GM19468 (cell line): ENCODE measurements around the gene FXYD7.
"Not testable (repeated sequence)": the region's sequence is repeated elsewhere in the genome, so short reads cannot be mapped to it uniquely, and the experiment has no call there.

Source experiments
- ATAC-seq: cut with Tn5 transposase; IDR thresholded peaks from one replicate; pipeline ENCODE4 v1.9.1; 2021; ENCODE audit warnings: mild to moderate bottlenecking, moderate library complexity, moderate number of reproducible peaks; ENCODE audit not compliant: unreplicated experiment; ENCODE audit errors: extremely low read depth

The FXYD7 gene

DNA sequence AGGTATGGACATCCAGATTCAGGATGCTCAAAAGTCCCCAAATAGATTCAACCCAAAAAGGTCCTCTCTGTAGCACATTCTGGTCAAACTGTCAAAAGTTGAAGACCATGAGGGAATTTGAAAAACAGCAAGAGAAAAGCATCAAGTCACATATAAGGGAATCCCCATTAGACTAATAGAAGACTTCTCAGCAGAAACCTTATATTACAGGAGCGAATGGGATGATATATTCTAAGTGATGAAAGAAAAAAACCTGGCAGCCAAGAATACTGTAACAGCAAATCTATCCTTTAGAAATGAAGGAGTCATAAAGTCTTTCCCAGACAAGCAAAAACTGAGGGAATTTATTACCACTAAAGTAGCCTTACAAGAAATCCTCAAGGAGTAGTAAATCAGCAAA is 41.2 kb downstream of the FXYD7 start:
- no peak for ATAC-seq

DNA sequence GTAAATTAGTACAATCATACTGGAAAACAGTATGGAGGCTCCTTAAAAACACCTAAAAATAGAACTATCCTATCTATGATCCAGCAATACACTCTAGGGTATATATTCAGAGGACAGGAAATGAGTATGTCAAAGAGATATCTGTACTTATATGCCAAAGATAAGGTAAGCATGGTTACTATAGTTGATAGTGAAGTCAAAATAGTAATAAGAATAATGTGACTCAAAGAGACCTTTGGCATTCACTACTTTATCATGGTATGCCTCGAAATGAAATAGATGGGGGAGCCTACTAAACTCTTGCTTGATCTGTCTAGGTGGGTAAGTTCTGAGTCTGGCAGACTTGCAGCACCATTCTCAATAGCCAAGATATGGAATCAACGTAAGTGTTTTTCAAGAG is 41.8 kb downstream of the FXYD7 start:
- no peak for ATAC-seq

DNA sequence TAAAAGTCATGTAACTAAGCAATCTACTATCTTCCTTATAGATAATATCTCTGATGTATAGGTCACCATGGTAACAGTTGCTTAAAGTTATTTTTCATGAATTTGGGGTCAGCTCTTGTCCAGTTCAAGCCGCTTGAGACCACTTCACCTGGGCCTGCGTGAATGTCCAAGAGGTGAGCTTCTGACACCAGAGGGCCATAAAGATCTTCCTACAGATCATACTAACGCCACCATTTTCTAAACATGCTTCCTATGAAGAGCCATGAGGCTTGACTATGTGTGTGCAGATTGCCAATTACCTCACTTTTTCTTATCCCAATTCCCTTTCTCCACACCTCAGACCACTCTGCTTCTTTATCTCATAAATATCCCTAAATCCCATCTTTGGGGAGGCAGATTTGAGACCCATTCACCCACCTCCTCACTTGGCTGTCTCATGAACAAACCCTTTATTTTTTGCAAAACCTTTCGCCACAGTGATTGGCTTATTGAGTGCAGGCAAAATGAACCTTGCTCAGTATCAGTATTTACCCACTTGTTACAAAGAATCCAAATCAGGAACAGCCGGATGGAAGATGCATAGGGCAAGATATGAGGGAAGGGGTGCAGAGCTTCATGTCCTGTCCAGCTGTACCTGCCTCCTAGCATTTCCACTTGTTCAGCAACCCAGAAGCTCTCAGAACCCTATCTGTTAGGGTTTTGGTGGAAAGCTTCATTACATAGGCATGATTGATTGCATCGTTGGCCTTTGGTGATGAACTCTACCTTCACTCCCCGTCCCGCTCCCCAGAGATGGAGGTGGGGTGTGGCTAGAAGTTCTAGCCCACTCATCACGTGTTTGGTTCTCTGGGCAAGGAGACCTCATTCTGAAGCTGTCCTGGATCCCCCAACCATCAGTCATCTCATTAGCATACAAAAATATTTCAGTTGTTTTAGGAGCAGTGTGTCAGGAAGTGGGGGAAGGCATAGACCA is 51.2 kb downstream of the FXYD7 start:
- no peak for ATAC-seq

DNA sequence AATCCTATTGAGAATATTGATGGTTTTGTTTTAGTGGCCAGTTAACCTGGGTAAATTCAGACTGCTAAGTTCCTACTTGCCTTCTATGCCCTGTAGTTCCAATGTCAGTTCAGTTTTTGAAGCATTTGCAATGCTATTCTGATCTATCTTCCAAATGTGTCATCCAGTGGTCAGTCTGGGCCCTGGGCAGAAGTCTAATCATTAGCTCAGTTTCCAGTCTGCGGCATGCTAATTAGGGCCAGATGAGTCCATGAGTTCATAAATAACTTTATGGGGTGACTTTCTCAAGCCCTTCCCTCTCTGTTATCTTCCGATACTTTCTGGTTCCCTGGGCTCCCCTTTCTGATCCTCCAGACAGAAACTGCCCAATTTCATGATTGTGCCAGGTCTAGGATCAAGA is 52.8 kb downstream of the FXYD7 start:
- ATAC-seq: no peak

DNA sequence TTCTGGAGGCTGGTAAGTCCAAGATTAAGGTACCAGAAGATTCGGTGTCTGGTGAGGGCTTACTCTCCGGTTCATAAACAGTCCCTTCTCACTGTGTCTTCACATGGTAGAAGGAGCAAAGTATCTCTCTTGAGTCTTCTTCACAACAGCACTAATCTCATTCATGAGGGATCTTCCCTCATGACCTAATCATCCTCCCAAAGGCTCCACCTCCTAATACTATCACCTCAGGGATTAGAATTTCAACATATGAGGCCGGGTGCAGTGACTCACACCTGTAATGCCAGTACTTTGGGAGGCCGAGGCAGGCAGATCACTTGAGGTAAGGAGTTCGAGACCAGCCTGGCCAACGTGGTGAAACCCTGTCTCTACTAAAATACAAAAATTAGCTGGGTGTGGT is 53.8 kb downstream of the FXYD7 start:
- not testable (repeated sequence) for ATAC-seq

GRCh38 chr19:35199481-35199880 is 56.4 kb downstream of the FXYD7 start:
- ATAC-seq: no peak

- no peak for ATAC-seq
These were observed 60.0 kb downstream of the FXYD7 start for GRCh38 chr19:35202722-35203688.
